ENCODE measurements around the gene ICA1.

DNA sequence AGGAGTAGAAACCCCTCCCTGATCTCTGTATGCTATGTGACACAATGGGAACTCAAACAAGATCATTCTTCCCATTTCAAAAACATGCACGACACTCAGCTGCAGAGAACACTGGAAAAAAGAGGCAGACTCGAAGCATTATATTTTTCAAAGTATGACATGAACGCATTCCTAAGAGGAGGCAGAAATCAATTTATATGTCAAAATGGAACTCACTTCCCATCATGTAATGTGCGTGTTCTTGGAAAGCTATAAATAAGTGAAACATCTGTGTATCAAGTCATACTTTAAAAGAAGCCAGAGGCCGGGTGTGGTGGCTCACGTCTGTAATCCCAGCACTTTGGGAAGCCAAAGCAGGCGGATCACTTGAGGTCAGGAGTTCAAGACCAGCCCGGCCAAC lies 142.7 kb downstream of the ICA1 start:
- TF ChIP-seq, protein P1, sequence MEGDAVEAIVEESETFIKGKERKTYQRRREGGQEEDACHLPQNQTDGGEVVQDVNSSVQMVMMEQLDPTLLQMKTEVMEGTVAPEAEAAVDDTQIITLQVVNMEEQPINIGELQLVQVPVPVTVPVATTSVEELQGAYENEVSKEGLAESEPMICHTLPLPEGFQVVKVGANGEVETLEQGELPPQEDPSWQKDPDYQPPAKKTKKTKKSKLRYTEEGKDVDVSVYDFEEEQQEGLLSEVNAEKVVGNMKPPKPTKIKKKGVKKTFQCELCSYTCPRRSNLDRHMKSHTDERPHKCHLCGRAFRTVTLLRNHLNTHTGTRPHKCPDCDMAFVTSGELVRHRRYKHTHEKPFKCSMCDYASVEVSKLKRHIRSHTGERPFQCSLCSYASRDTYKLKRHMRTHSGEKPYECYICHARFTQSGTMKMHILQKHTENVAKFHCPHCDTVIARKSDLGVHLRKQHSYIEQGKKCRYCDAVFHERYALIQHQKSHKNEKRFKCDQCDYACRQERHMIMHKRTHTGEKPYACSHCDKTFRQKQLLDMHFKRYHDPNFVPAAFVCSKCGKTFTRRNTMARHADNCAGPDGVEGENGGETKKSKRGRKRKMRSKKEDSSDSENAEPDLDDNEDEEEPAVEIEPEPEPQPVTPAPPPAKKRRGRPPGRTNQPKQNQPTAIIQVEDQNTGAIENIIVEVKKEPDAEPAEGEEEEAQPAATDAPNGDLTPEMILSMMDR (conservative IDR thresholded peaks at IDR 0.05; ENCODE audit: low read depth, low read length) = no peak
- TF ChIP-seq EZH2 (IDR thresholded peaks at IDR 0.05; ENCODE audit: low read length, unreplicated experiment) (no peak), EZH2phosphoT487 (IDR thresholded peaks at IDR 0.05; ENCODE audit: borderline replicate concordance, low read length) (no peak)

All from PC-3 (cell line).